Testis (tissue), 3 donors: ENCODE data around the gene PWWP2B. TPM values are rescaled to one million over a fixed set of nuclear protein-coding genes. Genes with fewer than 3 reads are reported as not detected.
A peak's percentile ranks its signal among the peaks of the same experiment; 100 is the strongest.

Source experiments
- DNase-seq: peaks from one replicate; pipeline ENCODE4 v3.0.0-alpha.2; 2019
- H3K27ac ChIP-seq, 2 donors: fragments of 200-600 bp; sonication (generic); one replicate each; pipeline ENCODE4 v1.5.1; 2019
- H3K27me3 ChIP-seq: fragments of 200-600 bp; sonication (generic); one replicate; pipeline ENCODE4 v1.5.1; 2019
- H3K36me3 ChIP-seq: fragments of 200-600 bp; sonication (generic); one replicate; pipeline ENCODE4 v1.5.1; 2017; ENCODE audit warnings: low read depth; ENCODE audit errors: missing control alignments
- H3K4me1 ChIP-seq: fragments of 200-600 bp; sonication (generic); one replicate; pipeline ENCODE4 v1.5.1; 2019
- H3K4me3 ChIP-seq, 2 donors: fragments of 200-600 bp; sonication (generic); one replicate each; pipeline ENCODE4 v1.5.1; 2017 to 2019
- H3K9me3 ChIP-seq: fragments of 200-600 bp; sonication (generic); one replicate; pipeline ENCODE4 v1.5.1; 2017
- POLR2A ChIP-seq: fragments of 450-650 bp; IDR thresholded peaks from one replicate; pipeline ENCODE4 v1.6.1; 2017; ENCODE audit warnings: antibody characterized with exemption, mild to moderate bottlenecking, moderate library complexity
- WGBS, 2 donors: methylation state at CpG; one replicate each; pipeline ENCODE4 v1.1.5; 2018; 5-methylcytosine and 5-hydroxymethylcytosine counted together
- intact Hi-C: fragments of 100-400 bp; cut with DNase I; formaldehyde crosslinking; loops from one replicate; pipeline ENCODE4 v1.15.1; 2023; ENCODE audit warnings: low total_unique reads
- polyA plus RNA-seq: library from polyadenylated mRNA; stranded (reverse); fragments of 350-450 nt; fragmentation: Illumina TruSeq; extraction: RNeasy Lipid Tissue Mini Kit (QIAGEN cat#74804); gene quantifications from one replicate; pipeline ENCODE4 v1.2.3, GENCODE V29; 2014; ENCODE audit warnings: low read depth, low replicate concordance; ENCODE audit not compliant: insufficient read depth
- total RNA-seq, 2 donors: library from RNA; depleted of rRNA; stranded (reverse); fragments of >200 nt; gene quantifications; one replicate each; pipeline ENCODE4 v1.2.3, GENCODE V29; 2016
- TF ChIP-seq, protein P1 (sequence below), 3 experiments: fragments of 450-650 bp in 2 of 3; fragments of 200-600 bp in 1 of 3; sonication (generic) in 1 of 3; IDR thresholded peaks; one replicate each; pipeline ENCODE4 v1.5.1; 2016 to 2019; ENCODE audit warnings: antibody characterized with exemption in 3 of 3, mild to moderate bottlenecking in 2 of 3, moderate library complexity in 1 of 3

The PWWP2B gene
- total and polyA plus RNA-seq, 3 donors from 2014 or later, result 16.0 to 45.1 (median 32.6) TPM

DNA sequence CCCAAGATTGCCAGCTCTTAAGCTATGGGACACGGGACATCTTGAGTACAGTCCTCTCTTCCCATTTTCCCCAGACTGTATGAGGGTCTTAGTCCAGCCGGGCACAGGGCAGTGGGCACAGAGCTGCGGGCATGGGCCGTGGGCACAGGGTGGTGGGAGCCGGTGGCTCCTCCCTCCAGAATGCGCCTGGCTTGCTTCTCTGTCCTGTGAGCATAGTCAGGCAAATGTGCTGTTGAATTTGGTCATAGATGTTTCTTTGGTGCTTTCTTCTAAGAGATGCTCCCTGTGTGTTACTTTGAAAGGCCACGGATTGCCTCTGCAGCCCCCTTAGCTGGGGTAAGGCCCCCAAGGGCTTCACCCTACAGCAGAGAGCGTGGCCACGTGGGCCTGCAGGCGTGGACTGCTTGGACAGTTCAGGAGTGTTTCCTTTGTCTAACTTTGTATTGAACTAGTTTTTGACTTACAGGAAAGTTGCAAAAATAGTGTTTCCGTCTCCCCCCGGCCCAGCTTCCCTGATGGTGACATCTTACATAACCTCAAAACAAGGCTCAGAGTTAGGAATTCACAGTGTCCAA lies 40.3 kb upstream of the PWWP2B start:
- intact Hi-C loops, result loop anchor here (10.0 kb wide), 1 partner anchor 132 kb away; no protein-coding TSS in a partner anchor
- DNase-seq, result no peak
- TF ChIP-seq, protein P1, sequence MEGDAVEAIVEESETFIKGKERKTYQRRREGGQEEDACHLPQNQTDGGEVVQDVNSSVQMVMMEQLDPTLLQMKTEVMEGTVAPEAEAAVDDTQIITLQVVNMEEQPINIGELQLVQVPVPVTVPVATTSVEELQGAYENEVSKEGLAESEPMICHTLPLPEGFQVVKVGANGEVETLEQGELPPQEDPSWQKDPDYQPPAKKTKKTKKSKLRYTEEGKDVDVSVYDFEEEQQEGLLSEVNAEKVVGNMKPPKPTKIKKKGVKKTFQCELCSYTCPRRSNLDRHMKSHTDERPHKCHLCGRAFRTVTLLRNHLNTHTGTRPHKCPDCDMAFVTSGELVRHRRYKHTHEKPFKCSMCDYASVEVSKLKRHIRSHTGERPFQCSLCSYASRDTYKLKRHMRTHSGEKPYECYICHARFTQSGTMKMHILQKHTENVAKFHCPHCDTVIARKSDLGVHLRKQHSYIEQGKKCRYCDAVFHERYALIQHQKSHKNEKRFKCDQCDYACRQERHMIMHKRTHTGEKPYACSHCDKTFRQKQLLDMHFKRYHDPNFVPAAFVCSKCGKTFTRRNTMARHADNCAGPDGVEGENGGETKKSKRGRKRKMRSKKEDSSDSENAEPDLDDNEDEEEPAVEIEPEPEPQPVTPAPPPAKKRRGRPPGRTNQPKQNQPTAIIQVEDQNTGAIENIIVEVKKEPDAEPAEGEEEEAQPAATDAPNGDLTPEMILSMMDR (IDR thresholded peaks at IDR 0.05), result no peak
- TF ChIP-seq POLR2A, result no peak
- Histone ChIP-seq H3K9me3 (no peaks in the 10 kb centered on the region), H3K36me3 (no peaks in the 10 kb centered on the region), H3K4me3 (no peak overlapping the region), H3K4me1 (no peaks in the 10 kb centered on the region), H3K27ac (no peak overlapping the region), H3K27me3 (no peaks in the 10 kb centered on the region)
- 94% methylated on average over 12 of the region's 12 CpGs for WGBS, 2 donors

DNA sequence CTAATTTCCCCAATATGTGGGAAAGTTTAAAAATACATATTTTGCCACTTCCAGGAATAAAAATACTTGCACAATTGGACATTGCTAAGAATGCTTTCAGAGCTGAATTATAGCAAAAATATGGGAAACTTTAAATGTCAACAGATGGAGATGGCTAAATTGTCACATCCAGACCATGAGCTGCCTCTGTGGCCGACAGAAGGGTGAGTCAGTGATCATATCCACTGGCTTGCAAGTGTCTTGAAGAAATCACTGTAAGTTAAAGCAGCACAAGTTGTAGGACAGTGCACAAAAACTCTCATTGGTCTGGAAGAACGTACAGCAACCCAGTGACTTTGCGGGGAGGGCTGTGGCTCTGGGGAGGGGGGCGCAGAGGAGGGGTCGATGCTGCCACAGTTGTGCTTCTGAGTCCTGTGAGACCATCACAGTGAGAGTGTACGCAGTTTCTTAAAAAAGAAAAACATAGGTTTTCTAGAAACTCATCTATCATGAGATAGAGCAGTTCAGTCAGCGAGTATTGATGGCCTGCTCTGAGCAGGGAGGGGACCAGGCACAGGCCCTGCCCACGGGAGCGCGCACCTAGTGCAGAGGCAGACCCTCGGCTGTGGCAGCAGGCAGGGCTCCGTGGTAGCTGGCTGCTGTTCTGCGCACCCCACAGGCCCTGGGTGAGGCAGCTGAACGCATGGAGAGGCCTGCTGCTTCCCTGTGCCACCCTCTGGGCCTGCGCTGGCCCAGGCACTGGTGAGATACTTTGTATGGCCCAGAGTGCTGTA lies 39.5 kb upstream of the PWWP2B start:
- no peak for TF ChIP-seq POLR2A
- TF ChIP-seq, protein P1 (IDR thresholded peaks at IDR 0.05), result no peak
- Histone ChIP-seq H3K36me3 (no peaks in the 10 kb centered on the region), H3K27ac (no peak overlapping the region), H3K4me1 (no peaks in the 10 kb centered on the region), H3K9me3 (no peaks in the 10 kb centered on the region), H3K27me3 (no peaks in the 10 kb centered on the region), H3K4me3 (no peak overlapping the region)
- intact Hi-C loops, result loop anchor here (10.0 kb wide), 1 partner anchor 133 kb away; no protein-coding TSS in a partner anchor
- 90 to 94% methylated on average over 14 to 15 of the region's 15 CpGs for WGBS, 2 donors
- no peak for DNase-seq

DNA sequence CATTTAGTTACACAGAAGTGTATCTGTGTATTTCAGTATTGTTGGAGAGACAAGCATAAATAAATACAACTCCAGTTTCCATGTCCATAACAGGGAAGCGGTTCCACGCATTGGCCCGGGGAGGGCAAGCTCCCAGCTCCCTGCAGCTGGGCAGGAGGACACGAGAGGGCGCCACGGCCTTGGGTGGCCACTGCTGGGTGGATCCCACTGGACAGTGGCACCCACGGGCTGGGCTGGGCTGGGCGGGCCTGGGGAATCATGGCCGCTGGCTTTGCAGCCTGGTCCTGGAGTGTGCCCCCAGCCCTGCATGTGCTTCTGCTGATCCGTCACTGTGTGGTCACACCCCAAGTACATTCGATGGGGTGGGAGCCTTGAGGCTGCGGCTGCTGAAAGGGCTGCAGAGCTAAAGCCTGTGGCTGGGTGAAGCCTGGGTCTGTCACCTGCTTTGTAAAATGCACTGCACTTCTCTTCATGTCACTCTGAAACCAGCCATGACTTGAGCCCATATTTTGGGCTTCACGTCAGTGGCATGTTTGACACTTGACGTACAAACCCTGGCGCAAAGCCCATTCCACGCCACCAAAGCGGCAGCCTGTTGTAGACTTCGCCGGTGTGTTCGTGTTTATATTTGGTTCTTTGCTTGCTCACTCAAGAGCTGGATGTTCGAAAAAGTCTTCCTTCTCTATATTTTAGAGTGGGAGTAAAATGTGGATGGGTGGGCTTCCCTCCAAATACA lies 37.5 kb upstream of the PWWP2B start:
- Histone ChIP-seq H3K27me3 (no peaks in the 10 kb centered on the region), H3K27ac (no peak overlapping the region), H3K4me1 (no peaks in the 10 kb centered on the region), H3K36me3 (no peaks in the 10 kb centered on the region), H3K9me3 (no peaks in the 10 kb centered on the region), H3K4me3 (no peak overlapping the region)
- 76 to 77% methylated on average over 15 to 21 of the region's 21 CpGs for WGBS, 2 donors
- TF ChIP-seq, protein P1 (IDR thresholded peaks at IDR 0.05), result no peak
- no peak for TF ChIP-seq POLR2A
- no peak for DNase-seq
- intact Hi-C loops, result loop anchor here (10.0 kb wide), 1 partner anchor 135 kb away; no protein-coding TSS in a partner anchor

DNA sequence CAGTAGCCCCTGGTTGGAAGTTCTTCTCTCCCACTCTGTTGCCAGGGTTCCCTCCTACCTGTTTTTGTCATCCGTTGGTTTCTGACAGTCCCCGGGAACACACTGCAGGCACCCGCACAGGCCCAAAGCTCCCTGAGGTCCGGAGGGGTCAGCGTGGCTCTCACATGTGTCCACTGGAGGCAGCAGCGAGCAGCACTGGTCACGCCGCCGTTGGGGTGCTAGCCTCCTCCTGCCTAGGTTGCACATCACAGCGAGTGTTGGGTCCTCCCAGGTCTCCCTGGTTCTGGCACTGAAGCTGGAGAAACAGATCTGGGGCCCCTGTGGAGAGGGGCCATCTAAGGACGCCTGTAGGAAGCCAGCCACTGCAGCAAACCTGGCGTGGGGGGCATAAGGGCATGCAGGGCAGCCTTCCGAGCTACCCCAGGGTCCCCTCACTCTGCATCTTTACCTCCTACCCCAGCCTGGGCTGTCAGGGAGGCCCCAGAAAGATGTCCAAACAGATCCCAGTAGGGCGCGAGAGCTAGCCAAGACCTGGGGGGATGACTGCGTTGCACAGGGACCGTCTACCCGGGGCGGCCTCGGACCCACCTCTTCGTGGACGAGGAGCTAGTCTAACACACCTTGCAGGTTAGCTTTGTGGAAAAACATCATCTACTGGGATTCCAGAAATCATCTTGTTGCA lies 36.1 kb upstream of the PWWP2B start:
- no peak overlapping the region for H3K4me3 ChIP-seq
- 86 to 93% methylated on average over 14 to 22 of the region's 22 CpGs for WGBS, 2 donors
- H3K27me3 ChIP-seq, result no peaks in the 10 kb centered on the region
- DNase-seq, result peak; percentile 37
- H3K4me1 ChIP-seq, result no peaks in the 10 kb centered on the region
- no peak for TF ChIP-seq POLR2A
- TF ChIP-seq, protein P1 (IDR thresholded peaks at IDR 0.05), result peak; percentile 10 to 41 (median 37)
- H3K27ac ChIP-seq, result no peak overlapping the region
- H3K9me3 ChIP-seq, result no peaks in the 10 kb centered on the region
- intact Hi-C loops, result no loop called here
- no peaks in the 10 kb centered on the region for H3K36me3 ChIP-seq
